Esophagus muscularis mucosa (tissue), 4 donors: ENCODE data around the gene HOGA1. TPM values are rescaled to one million over a fixed set of nuclear protein-coding genes. Genes with fewer than 3 reads are reported as not detected.

ENCODE experiments used
- DNase-seq: peaks from one replicate; pipeline ENCODE4 v3.0.0-alpha.2; 2017; ENCODE audit errors: extremely low spot score
- H3K27ac ChIP-seq, 4 donors: fragments of 200-600 bp; sonication (generic); replicated peaks in 1 of 4; 1 replicate in 3 of 4; 2 replicates in 1 of 4; pipeline ENCODE4 v1.5.1; 2016 to 2019; ENCODE audit warnings: mild to moderate bottlenecking in 1 of 4
- H3K27me3 ChIP-seq, 4 donors: fragments of 200-600 bp; sonication (generic); one replicate each; pipeline versions ENCODE4 v1.5.1 to v1.6.0; 2016 to 2019
- H3K36me3 ChIP-seq, 4 donors: fragments of 200-600 bp; sonication (generic); one replicate each; pipeline ENCODE4 v1.5.1; 2016 to 2019
- H3K4me1 ChIP-seq, 4 donors: fragments of 200-600 bp; sonication (generic); one replicate each; pipeline ENCODE4 v1.5.1; 2016 to 2019
- H3K4me3 ChIP-seq, 4 donors: fragments of 200-600 bp; sonication (generic); 1 replicate in 2 of 4; 2 replicates in 2 of 4; pipeline ENCODE4 v1.5.1; 2016 to 2019; ENCODE audit warnings: mild to moderate bottlenecking in 4 of 4, moderate library complexity in 1 of 4
- H3K9me3 ChIP-seq, 4 donors: fragments of 200-600 bp; sonication (generic); 1 replicate in 3 of 4; 2 replicates in 1 of 4; pipeline ENCODE4 v1.5.1; 2016 to 2019
- CTCF ChIP-seq, 3 experiments: fragments of 200-600 bp in 2 of 3; fragments of 450-650 bp in 1 of 3; sonication (generic) in 2 of 3; IDR thresholded peaks; one replicate each; pipeline ENCODE4 v1.5.1; 2017 to 2019; ENCODE audit warnings: antibody characterized with exemption in 3 of 3, mild to moderate bottlenecking in 2 of 3, moderate library complexity in 1 of 3
- EP300 ChIP-seq: sonication (generic); formaldehyde crosslinking; IDR thresholded peaks from one replicate; pipeline ENCODE4 v1.6.1; 2017; ENCODE audit warnings: antibody characterized with exemption
- POLR2A ChIP-seq: fragments of 450-650 bp; IDR thresholded peaks from one replicate; pipeline ENCODE4 v1.6.1; 2017; ENCODE audit warnings: antibody characterized with exemption, moderate library complexity, mild to moderate bottlenecking, low read depth
- POLR2AphosphoS5 ChIP-seq, 2 donors: sonication (generic); formaldehyde crosslinking; IDR thresholded peaks; one replicate each; pipeline ENCODE4 v1.6.1; 2017; ENCODE audit warnings: antibody characterized with exemption in 2 of 2
- WGBS: methylation state at CpG from one replicate; pipeline ENCODE4 v1.1.5; 2018; 5-methylcytosine and 5-hydroxymethylcytosine counted together
- intact Hi-C: fragments of 100-400 bp; cut with DNase I; formaldehyde crosslinking; loops from one replicate; pipeline ENCODE4 v1.15.1; 2023
- total RNA-seq, 4 donors: library from RNA; depleted of rRNA; stranded (reverse); fragments of >200 nt; gene quantifications; one replicate each; pipeline versions ENCODE4 v1.1.0 to v1.2.1, GENCODE V29; 2016

Gene HOGA1
- total RNA-seq, 4 donors from 2014 or later, result 0.45 to 1.5 (median 0.83) TPM

- H3K4me3 ChIP-seq, result no peak within 1 kb of the TSS
- DNase-seq, result no peak
- TF ChIP-seq CTCF (IDR thresholded peaks at IDR 0.05) (peak in 2 of 3 experiments; percentile 87 to 90), EP300 (no peak), POLR2AphosphoS5 (IDR thresholded peaks at IDR 0.05) (peak; percentile 51 to 63)
- peak within 1 kb of the TSS; percentile 19 to 72 (median 48) for H3K27ac ChIP-seq
- peaks cover 15 to 40% (median 34%) of the 10 kb centered on the region in 4 donors for H3K36me3 ChIP-seq
- intact Hi-C loops, result loop anchor here (1.0 kb wide), 1 partner anchor 41 kb away; no protein-coding TSS in a partner anchor
- H3K9me3 ChIP-seq, result no peaks in the 10 kb centered on the region
- H3K27me3 ChIP-seq, result no peaks in the 10 kb centered on the region
- peaks cover 30 to 36% (median 31%) of the 10 kb centered on the region in 4 donors for H3K4me1 ChIP-seq
- WGBS, result 74% methylated on average over 14 of the region's 16 CpGs
Observed at GRCh38 chr10:97572214-97572989, 11.8 kb upstream of the HOGA1 start, which contains the start of gene ANKRD2. Gene ANKRD2 (plus strand): TSS chr10:97572779. CDS start chr10:97572789, 10 bp downstream.

DNA sequence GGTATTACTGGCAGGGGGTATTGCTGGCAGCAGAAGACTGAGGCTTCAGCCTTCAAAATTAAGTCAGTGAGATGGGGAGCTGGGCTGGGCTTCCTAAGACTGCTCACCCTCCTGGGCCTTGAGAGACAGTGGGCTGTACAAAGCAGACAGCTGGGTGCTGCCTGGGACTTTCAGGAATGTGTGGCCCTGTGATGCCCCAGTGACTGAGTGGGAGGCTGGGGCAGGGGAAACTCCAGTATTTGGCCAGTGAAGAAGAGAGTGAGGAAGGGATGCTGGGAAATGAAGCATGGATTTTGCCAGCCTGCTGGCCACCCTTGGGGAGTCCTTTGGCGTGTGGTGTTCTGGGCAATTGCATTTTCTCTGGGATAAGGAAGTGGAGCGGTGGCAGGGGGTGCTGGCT, 11.2 kb upstream of the HOGA1 start:
- WGBS, result 97% methylated on average over 2 of the region's 2 CpGs
- TF ChIP-seq POLR2AphosphoS5 (IDR thresholded peaks at IDR 0.05) (no peak), CTCF (IDR thresholded peaks at IDR 0.05) (no peak), EP300 (no peak), POLR2A (no peak)
- peaks cover 30 to 36% (median 31%) of the 10 kb centered on the region in 4 donors for H3K4me1 ChIP-seq
- H3K27ac ChIP-seq, result peak overlapping the region; percentile 19 to 72 (median 48)
- H3K4me3 ChIP-seq, result no peak overlapping the region
- H3K27me3 ChIP-seq, result no peaks in the 10 kb centered on the region
- no peaks in the 10 kb centered on the region for H3K9me3 ChIP-seq
- intact Hi-C loops, result no loop called here
- no peak for DNase-seq
- peaks cover 12 to 37% (median 31%) of the 10 kb centered on the region in 4 donors for H3K36me3 ChIP-seq

GRCh38 chr10:97573672-97574071, 10.5 kb upstream of the HOGA1 start:
- Histone ChIP-seq H3K9me3 (no peaks in the 10 kb centered on the region), H3K27me3 (no peaks in the 10 kb centered on the region), H3K36me3 (peaks cover 11 to 30% (median 28%) of the 10 kb centered on the region in 4 donors), H3K4me1 (peaks cover 30 to 36% (median 31%) of the 10 kb centered on the region in 4 donors), H3K27ac (peak overlapping the region in 3 of 4 donors; percentile 71 to 79 (median 72)), H3K4me3 (no peak overlapping the region)
- TF ChIP-seq EP300 (no peak), POLR2AphosphoS5 (IDR thresholded peaks at IDR 0.05) (no peak), POLR2A (no peak), CTCF (IDR thresholded peaks at IDR 0.05) (no peak)
- 90% methylated on average over 2 of the region's 2 CpGs for WGBS
- DNase-seq, result no peak
- intact Hi-C loops, result loop anchor here (1.0 kb wide), 1 partner anchor 35 kb away; no protein-coding TSS in a partner anchor

DNA sequence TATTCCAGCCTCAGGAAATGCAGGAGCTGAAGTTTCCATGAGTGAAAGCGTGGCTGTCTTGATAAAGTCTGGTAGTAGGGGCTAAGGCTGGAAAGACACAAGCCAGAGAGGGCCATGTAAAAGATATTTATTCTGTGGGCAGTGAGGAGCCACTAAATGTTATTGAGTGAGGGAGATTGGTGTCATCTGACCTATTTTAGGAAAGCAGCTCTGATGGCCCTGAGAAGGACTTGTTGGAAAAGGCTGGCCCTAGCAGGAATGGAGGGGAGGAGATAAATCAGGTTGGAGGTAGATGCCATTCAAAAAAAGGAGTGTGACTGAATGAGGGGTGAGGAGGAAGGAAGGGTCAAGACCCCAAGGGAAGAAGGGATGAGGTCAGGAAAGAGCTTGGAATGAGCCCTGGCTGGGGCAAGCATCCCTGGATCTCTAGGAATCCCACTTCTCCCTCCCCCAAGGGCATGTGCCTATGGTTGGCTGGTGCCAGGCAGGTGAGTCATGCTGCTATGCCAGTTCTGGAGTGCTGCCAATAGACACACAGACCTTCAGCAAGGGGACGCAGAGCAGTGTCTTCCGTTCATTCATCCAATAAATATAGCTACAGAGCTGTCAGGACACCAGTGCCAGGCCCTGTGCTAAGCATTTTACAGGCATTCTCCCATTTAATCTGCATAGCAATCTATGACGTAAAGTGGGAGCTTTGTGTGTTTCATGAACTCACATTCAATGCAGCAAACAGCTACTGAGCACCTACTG, 9.6 kb upstream of the HOGA1 start:
- 56% methylated on average over 4 of the region's 4 CpGs for WGBS
- H3K27ac ChIP-seq, result peak overlapping the region; percentile 72 to 81 (median 76)

More for the DNA sequence above, 9.6 kb upstream of the HOGA1 start:
- peaks cover 30 to 36% (median 31%) of the 10 kb centered on the region in 4 donors for H3K4me1 ChIP-seq
- H3K9me3 ChIP-seq, result no peaks in the 10 kb centered on the region
- no peaks in the 10 kb centered on the region for H3K27me3 ChIP-seq
- intact Hi-C loops, result loop anchor here (1.0 kb wide), 1 partner anchor 34 kb away; no protein-coding TSS in a partner anchor
- no peak for TF ChIP-seq CTCF (IDR thresholded peaks at IDR 0.05)
- peak; percentile 83 to 92 for TF ChIP-seq POLR2AphosphoS5 (IDR thresholded peaks at IDR 0.05)
- peaks cover 11 to 23% (median 20%) of the 10 kb centered on the region in 4 donors for H3K36me3 ChIP-seq
- DNase-seq, result no peak
- no peak overlapping the region for H3K4me3 ChIP-seq
